Esophagus muscularis mucosa (tissue), 4 donors: ENCODE data around the gene SETD2.

Experiments used
- EP300 ChIP-seq: sonication (generic); formaldehyde crosslinking; IDR thresholded peaks from one replicate; pipeline ENCODE4 v1.6.1; 2017; ENCODE audit warnings: antibody characterized with exemption
- POLR2A ChIP-seq: fragments of 450-650 bp; IDR thresholded peaks from one replicate; pipeline ENCODE4 v1.6.1; 2017; ENCODE audit warnings: antibody characterized with exemption, moderate library complexity, mild to moderate bottlenecking, low read depth
- POLR2AphosphoS5 ChIP-seq, 2 donors: sonication (generic); formaldehyde crosslinking; IDR thresholded peaks; one replicate each; pipeline ENCODE4 v1.6.1; 2017; ENCODE audit warnings: antibody characterized with exemption in 2 of 2
- TF ChIP-seq, protein P1 (sequence below), 3 experiments: fragments of 200-600 bp in 2 of 3; fragments of 450-650 bp in 1 of 3; sonication (generic) in 2 of 3; IDR thresholded peaks; one replicate each; pipeline ENCODE4 v1.5.1; 2017 to 2019; ENCODE audit warnings: antibody characterized with exemption in 3 of 3, mild to moderate bottlenecking in 2 of 3, moderate library complexity in 1 of 3

DNA sequence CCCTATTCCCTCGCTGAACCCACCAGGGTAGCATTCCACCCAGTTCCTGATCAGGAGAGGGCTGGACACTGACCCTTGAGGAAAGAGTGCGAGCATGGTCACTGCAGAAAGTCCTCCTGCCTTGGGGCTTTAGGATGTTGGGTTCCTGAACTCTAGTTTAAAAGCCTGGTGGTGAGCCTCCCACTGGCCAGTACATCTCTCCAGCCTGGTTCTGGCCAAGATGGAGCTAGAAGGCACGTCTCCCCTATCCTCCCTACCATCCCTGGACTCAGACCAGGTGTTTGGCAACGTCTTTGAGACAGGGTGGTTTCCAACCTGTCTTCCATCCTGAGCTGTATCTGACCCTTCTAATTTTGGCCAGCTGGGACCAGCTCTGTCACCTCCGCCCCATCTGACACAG lies 153.0 kb downstream of the SETD2 start:
- TF ChIP-seq, protein P1, sequence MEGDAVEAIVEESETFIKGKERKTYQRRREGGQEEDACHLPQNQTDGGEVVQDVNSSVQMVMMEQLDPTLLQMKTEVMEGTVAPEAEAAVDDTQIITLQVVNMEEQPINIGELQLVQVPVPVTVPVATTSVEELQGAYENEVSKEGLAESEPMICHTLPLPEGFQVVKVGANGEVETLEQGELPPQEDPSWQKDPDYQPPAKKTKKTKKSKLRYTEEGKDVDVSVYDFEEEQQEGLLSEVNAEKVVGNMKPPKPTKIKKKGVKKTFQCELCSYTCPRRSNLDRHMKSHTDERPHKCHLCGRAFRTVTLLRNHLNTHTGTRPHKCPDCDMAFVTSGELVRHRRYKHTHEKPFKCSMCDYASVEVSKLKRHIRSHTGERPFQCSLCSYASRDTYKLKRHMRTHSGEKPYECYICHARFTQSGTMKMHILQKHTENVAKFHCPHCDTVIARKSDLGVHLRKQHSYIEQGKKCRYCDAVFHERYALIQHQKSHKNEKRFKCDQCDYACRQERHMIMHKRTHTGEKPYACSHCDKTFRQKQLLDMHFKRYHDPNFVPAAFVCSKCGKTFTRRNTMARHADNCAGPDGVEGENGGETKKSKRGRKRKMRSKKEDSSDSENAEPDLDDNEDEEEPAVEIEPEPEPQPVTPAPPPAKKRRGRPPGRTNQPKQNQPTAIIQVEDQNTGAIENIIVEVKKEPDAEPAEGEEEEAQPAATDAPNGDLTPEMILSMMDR (IDR thresholded peaks at IDR 0.05): no peak
- no peak for TF ChIP-seq POLR2AphosphoS5 (IDR thresholded peaks at IDR 0.05)
- TF ChIP-seq POLR2A: no peak
- TF ChIP-seq EP300: no peak
